HL-60 (cell line): Measurements from ENCODE around the gene PGAP6.

ENCODE experiments used
- CTCF ChIP-seq: IDR thresholded peaks from one replicate; pipeline ENCODE4 v1.5.1; 2011; ENCODE audit warnings: low read length, control low read depth, inconsistent platforms; ENCODE audit not compliant: insufficient read depth
- POLR2AphosphoS5 ChIP-seq: IDR thresholded peaks from 2 replicates; pipeline ENCODE4 v1.6.1; 2012; ENCODE audit warnings: low read depth
- TF ChIP-seq, protein P1 (sequence below): IDR thresholded peaks from 2 replicates; pipeline ENCODE4 v1.6.1; 2012; ENCODE audit warnings: low read depth; ENCODE audit not compliant: insufficient replicate concordance

DNA sequence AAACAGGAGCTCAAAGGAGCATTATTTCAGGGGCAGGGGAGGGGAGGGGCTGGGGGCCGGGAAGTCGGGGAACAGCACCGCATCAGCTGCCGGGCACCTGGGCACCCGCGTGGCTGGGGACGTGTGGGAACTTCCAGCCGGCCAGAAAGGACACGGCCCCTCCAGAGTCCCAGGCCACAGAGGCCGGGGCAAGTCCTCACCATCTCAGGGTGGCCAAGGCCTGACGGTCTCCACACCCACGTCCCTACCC, 1.1 kb downstream of the PGAP6 start:
- TF ChIP-seq, protein P1, sequence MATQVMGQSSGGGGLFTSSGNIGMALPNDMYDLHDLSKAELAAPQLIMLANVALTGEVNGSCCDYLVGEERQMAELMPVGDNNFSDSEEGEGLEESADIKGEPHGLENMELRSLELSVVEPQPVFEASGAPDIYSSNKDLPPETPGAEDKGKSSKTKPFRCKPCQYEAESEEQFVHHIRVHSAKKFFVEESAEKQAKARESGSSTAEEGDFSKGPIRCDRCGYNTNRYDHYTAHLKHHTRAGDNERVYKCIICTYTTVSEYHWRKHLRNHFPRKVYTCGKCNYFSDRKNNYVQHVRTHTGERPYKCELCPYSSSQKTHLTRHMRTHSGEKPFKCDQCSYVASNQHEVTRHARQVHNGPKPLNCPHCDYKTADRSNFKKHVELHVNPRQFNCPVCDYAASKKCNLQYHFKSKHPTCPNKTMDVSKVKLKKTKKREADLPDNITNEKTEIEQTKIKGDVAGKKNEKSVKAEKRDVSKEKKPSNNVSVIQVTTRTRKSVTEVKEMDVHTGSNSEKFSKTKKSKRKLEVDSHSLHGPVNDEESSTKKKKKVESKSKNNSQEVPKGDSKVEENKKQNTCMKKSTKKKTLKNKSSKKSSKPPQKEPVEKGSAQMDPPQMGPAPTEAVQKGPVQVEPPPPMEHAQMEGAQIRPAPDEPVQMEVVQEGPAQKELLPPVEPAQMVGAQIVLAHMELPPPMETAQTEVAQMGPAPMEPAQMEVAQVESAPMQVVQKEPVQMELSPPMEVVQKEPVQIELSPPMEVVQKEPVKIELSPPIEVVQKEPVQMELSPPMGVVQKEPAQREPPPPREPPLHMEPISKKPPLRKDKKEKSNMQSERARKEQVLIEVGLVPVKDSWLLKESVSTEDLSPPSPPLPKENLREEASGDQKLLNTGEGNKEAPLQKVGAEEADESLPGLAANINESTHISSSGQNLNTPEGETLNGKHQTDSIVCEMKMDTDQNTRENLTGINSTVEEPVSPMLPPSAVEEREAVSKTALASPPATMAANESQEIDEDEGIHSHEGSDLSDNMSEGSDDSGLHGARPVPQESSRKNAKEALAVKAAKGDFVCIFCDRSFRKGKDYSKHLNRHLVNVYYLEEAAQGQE: no peak
- TF ChIP-seq CTCF: no peak
- TF ChIP-seq POLR2AphosphoS5: no peak
